ENCODE measurements around the gene SYNE1. TPM values are rescaled to one million over a fixed set of nuclear protein-coding genes. Genes with fewer than 3 reads are reported as not detected.

Gene SYNE1
- total RNA-seq, 3 donors from 2014 or later (not counting 1 experiment from before 2014, with no cell fraction given): 489 to 570 (median 498) TPM

GRCh38 chr6:152265651-152266050 lies 371.5 kb downstream of the SYNE1 start:
- Mint-ChIP-seq H3K4me3 (no peak overlapping the region), H3K27me3 (ENCODE audit: low read depth in 2 of 2) (no peaks in the 10 kb centered on the region), H3K4me1 (peaks cover 6 to 13% of the 10 kb centered on the region in 2 donors), H3K9me3 (peaks cover 0 to 2% of the 10 kb centered on the region in 2 donors), H3K36me3 (peaks cover 16% of the 10 kb centered on the region), H3K27ac (peak overlapping the region; percentile 52 to 83)
- peaks cover 76% of the 10 kb centered on the region for H3K36me3 ChIP-seq (ENCODE audit: control insufficient read depth, insufficient read depth, low read length)
- intact Hi-C loops (cut with micrococcal nuclease): loop anchor here (5.0 to 10.0 kb wide), 2 partner anchors 498 to 591 kb away; no protein-coding TSS in a partner anchor
- H3K4me1 ChIP-seq (ENCODE audit: control insufficient read depth, insufficient read depth, low read length): no peaks in the 10 kb centered on the region
- peaks cover 9% of the 10 kb centered on the region for H3K9me3 ChIP-seq (ENCODE audit: control insufficient read depth, insufficient read depth, low read length)
- H3K27me3 ChIP-seq (ENCODE audit: control insufficient read depth, insufficient read depth, low read length): no peaks in the 10 kb centered on the region
- ATAC-seq (peak in 1 of 3 donors; percentile 43), DNase-seq (no peak)
- 28% methylated on average over 2 of the region's 2 CpGs for WGBS (ENCODE audit: insufficient coverage)
- H3K4me3 ChIP-seq (ENCODE audit: low read length): no peak overlapping the region
- no peak overlapping the region for H3K27ac ChIP-seq (ENCODE audit: low read length)
- no peak for TF ChIP-seq CTCF (IDR thresholded peaks at IDR 0.05)

GRCh38 chr6:152263582-152263981 lies 373.6 kb downstream of the SYNE1 start:
- DNase-seq (no peak), ATAC-seq (no peak)
- H3K4me3 Mint-ChIP-seq: no peak overlapping the region
- H3K27ac ChIP-seq (ENCODE audit: low read length): no peak overlapping the region
- intact Hi-C loops (cut with micrococcal nuclease): loop anchor here (10.0 kb wide), 1 partner anchor 589 kb away; no protein-coding TSS in a partner anchor
- H3K9me3 ChIP-seq (ENCODE audit: control insufficient read depth, insufficient read depth, low read length): peaks cover 9% of the 10 kb centered on the region
- H3K27me3 Mint-ChIP-seq (ENCODE audit: low read depth in 2 of 2): no peaks in the 10 kb centered on the region
- H3K9me3 Mint-ChIP-seq: peaks cover 0 to 2% of the 10 kb centered on the region in 2 donors
- H3K4me1 ChIP-seq (ENCODE audit: control insufficient read depth, insufficient read depth, low read length): no peaks in the 10 kb centered on the region
- H3K27me3 ChIP-seq (ENCODE audit: control insufficient read depth, insufficient read depth, low read length): no peaks in the 10 kb centered on the region
- H3K4me1 Mint-ChIP-seq: peaks cover 6 to 18% of the 10 kb centered on the region in 2 donors
- no peak overlapping the region for H3K27ac Mint-ChIP-seq
- 100% methylated on average over 1 of the region's 1 CpG for WGBS (ENCODE audit: insufficient coverage)
- peaks cover 74% of the 10 kb centered on the region for H3K36me3 ChIP-seq (ENCODE audit: control insufficient read depth, insufficient read depth, low read length)
- no peak for TF ChIP-seq CTCF (IDR thresholded peaks at IDR 0.05)
- no peak overlapping the region for H3K4me3 ChIP-seq (ENCODE audit: low read length)
- H3K36me3 Mint-ChIP-seq: peaks cover 29% of the 10 kb centered on the region

- Mint-ChIP-seq H3K4me3 (no peak overlapping the region), H3K9me3 (peaks cover 0 to 2% of the 10 kb centered on the region in 2 donors), H3K36me3 (peaks cover 29% of the 10 kb centered on the region), H3K27ac (peak overlapping the region in 1 of 2 donors; percentile 42), H3K27me3 (ENCODE audit: low read depth in 2 of 2) (no peaks in the 10 kb centered on the region), H3K4me1 (peaks cover 6 to 12% of the 10 kb centered on the region in 2 donors)
- Histone ChIP-seq H3K4me3 (ENCODE audit: low read length) (no peak overlapping the region), H3K4me1 (ENCODE audit: control insufficient read depth, insufficient read depth, low read length) (no peaks in the 10 kb centered on the region), H3K27ac (ENCODE audit: low read length) (no peak overlapping the region), H3K27me3 (ENCODE audit: control insufficient read depth, insufficient read depth, low read length) (no peaks in the 10 kb centered on the region), H3K9me3 (ENCODE audit: control insufficient read depth, insufficient read depth, low read length) (peaks cover 9% of the 10 kb centered on the region), H3K36me3 (ENCODE audit: control insufficient read depth, insufficient read depth, low read length) (peaks cover 70% of the 10 kb centered on the region)
- DNase-seq: no peak
- WGBS (ENCODE audit: insufficient coverage): 96% methylated on average over 3 of the region's 4 CpGs
- no peak for TF ChIP-seq CTCF (IDR thresholded peaks at IDR 0.05)
- no peak for ATAC-seq
- intact Hi-C loops (cut with micrococcal nuclease): loop anchor here (10.0 kb wide), 1 partner anchor 586 kb away; no protein-coding TSS in a partner anchor
Observed at GRCh38 chr6:152261179-152261578, 376.0 kb downstream of the SYNE1 start.

GRCh38 chr6:152259234-152259633 lies 377.9 kb downstream of the SYNE1 start:
- Mint-ChIP-seq H3K27ac (peak overlapping the region; percentile 16 to 27), H3K36me3 (peaks cover 29% of the 10 kb centered on the region), H3K4me3 (no peak overlapping the region), H3K27me3 (ENCODE audit: low read depth in 2 of 2) (no peaks in the 10 kb centered on the region), H3K9me3 (peaks cover 0 to 2% of the 10 kb centered on the region in 2 donors), H3K4me1 (peaks cover 0 to 5% of the 10 kb centered on the region in 2 donors)
- no peaks in the 10 kb centered on the region for H3K27me3 ChIP-seq (ENCODE audit: control insufficient read depth, insufficient read depth, low read length)
- no peak for DNase-seq
- 95% methylated on average over 3 of the region's 3 CpGs for WGBS (ENCODE audit: insufficient coverage)
- TF ChIP-seq CTCF (IDR thresholded peaks at IDR 0.05): no peak
- no peaks in the 10 kb centered on the region for H3K4me1 ChIP-seq (ENCODE audit: control insufficient read depth, insufficient read depth, low read length)
- H3K36me3 ChIP-seq (ENCODE audit: control insufficient read depth, insufficient read depth, low read length): peaks cover 78% of the 10 kb centered on the region
- ATAC-seq: no peak
- H3K27ac ChIP-seq (ENCODE audit: low read length): no peak overlapping the region
- H3K4me3 ChIP-seq (ENCODE audit: low read length): no peak overlapping the region
- H3K9me3 ChIP-seq (ENCODE audit: control insufficient read depth, insufficient read depth, low read length): peaks cover 9% of the 10 kb centered on the region
- intact Hi-C loops (cut with micrococcal nuclease): no loop called here

Measured in natural killer cell (primary cell).